PC-3 (cell line): ENCODE measurements around the gene ZNF43. TPM values are rescaled to one million over a fixed set of nuclear protein-coding genes. Genes with fewer than 3 reads are reported as not detected.

Experiments
- ATAC-seq: fragments of 200-7000 bp; cut with Tn5 transposase; 2 replicates; pipeline ENCODE4 v1.9.1; 2020; ENCODE audit warnings: mild to moderate bottlenecking, moderate library complexity
- BruUV-seq: library from RNA; stranded (reverse); fragments of 400-500 nt; replicated peaks from 2 replicates; lab custom pipeline; 2021; lab: Mats Ljungman, UMichigan
- CTCF ChIA-PET: fragments of 300-600 bp; sonication (Branson Sonifier 250); formaldehyde crosslinking; loops from one replicate; lab custom pipeline; 2022; ENCODE audit warnings: antibody characterized with exemption; lab: Charles Lee
- POLR2A ChIA-PET: fragments of 300-600 bp; sonication (Branson Sonifier 250); formaldehyde crosslinking; loops from one replicate; lab custom pipeline; 2022; ENCODE audit warnings: antibody characterized with exemption; ENCODE audit not compliant: unreplicated experiment; lab: Charles Lee
- DNase-seq: peaks from one replicate; pipeline ENCODE4 v3.0.0-alpha.2; 2015
- H2AFZ ChIP-seq: fragments of 300-600 bp; sonication (generic); 2 replicates; pipeline ENCODE4 v1.6.0; 2016; ENCODE audit warnings: antibody characterized with exemption, low read length
- H3F3A ChIP-seq: fragments of 300-600 bp; sonication (generic); one replicate; pipeline ENCODE4 v1.6.0; 2017; ENCODE audit warnings: antibody characterized with exemption, low read length, control low read depth, mild to moderate bottlenecking; ENCODE audit not compliant: unreplicated experiment
- H3K27ac ChIP-seq: fragments of 300-600 bp; sonication (generic); 2 replicates; pipeline ENCODE4 v1.5.1; 2016; ENCODE audit warnings: mild to moderate bottlenecking, low read length
- H3K27me3 ChIP-seq: fragments of 300-600 bp; sonication (generic); 2 replicates; pipeline ENCODE4 v1.6.1; 2016; ENCODE audit warnings: low read length, mixed read lengths
- H3K36me3 ChIP-seq: fragments of 300-600 bp; sonication (generic); 2 replicates; pipeline ENCODE4 v1.6.1; 2016; ENCODE audit warnings: low read depth, mixed run types, low read length, mixed read lengths
- H3K4me1 ChIP-seq: fragments of 300-600 bp; sonication (generic); 2 replicates; pipeline ENCODE4 v1.5.1; 2016; ENCODE audit warnings: low read length; ENCODE audit not compliant: insufficient read depth
- H3K4me2 ChIP-seq: fragments of 300-600 bp; sonication (generic); 2 replicates; pipeline ENCODE4 v1.6.0; 2016; ENCODE audit warnings: low read length
- H3K4me3 ChIP-seq: fragments of 300-600 bp; sonication (generic); 2 replicates; pipeline ENCODE4 v1.5.1; 2016; ENCODE audit warnings: mild to moderate bottlenecking, low read length, mixed read lengths
- H3K79me2 ChIP-seq: fragments of 300-600 bp; sonication (generic); 2 replicates; pipeline ENCODE4 v1.6.1; 2017; ENCODE audit warnings: low read length, mixed read lengths
- H3K9ac ChIP-seq: fragments of 300-600 bp; sonication (generic); 2 replicates; pipeline ENCODE4 v1.6.0; 2016; ENCODE audit warnings: mild to moderate bottlenecking, low read length
- H3K9me2 ChIP-seq: fragments of 300-600 bp; sonication (generic); replicated peaks from 2 replicates; pipeline ENCODE4 v1.6.1; 2016; ENCODE audit warnings: mixed run types, low read length, mixed read lengths
- H3K9me3 ChIP-seq: fragments of 300-600 bp; sonication (generic); 2 replicates; pipeline ENCODE4 v1.6.1; 2016; ENCODE audit warnings: low read length, mixed read lengths
- H4K20me1 ChIP-seq: fragments of 300-600 bp; sonication (generic); 2 replicates; pipeline ENCODE4 v1.6.1; 2016; ENCODE audit warnings: low read length, mixed read lengths
- EZH2 ChIP-seq: fragments of 300-600 bp; sonication (generic); IDR thresholded peaks from one replicate; pipeline ENCODE4 v1.6.1; 2017; ENCODE audit warnings: antibody characterized with exemption, mild to moderate bottlenecking, low read length; ENCODE audit not compliant: unreplicated experiment
- EZH2phosphoT487 ChIP-seq: fragments of 300-600 bp; sonication (generic); IDR thresholded peaks from 2 replicates; pipeline ENCODE4 v1.6.1; 2018; ENCODE audit warnings: mild to moderate bottlenecking, antibody characterized with exemption, low read length, borderline replicate concordance
- intact Hi-C: fragments of 100-400 bp; cut with micrococcal nuclease; formaldehyde crosslinking; loops from 2 replicates; pipeline ENCODE4 v1.9.0; 2023
- total RNA-seq: library from RNA; depleted of rRNA; stranded (reverse); fragments of >200 nt; gene quantifications from 2 replicates; pipeline ENCODE4 v1.2.3, GENCODE V29; 2014
- TF ChIP-seq, protein P1 (sequence below): fragments of 300-600 bp; sonication (generic); conservative IDR thresholded peaks from 2 replicates; pipeline ENCODE4 v1.5.1; 2017; ENCODE audit warnings: antibody characterized with exemption, low read depth, mild to moderate bottlenecking, low read length

Gene ZNF43
- total RNA-seq, 1 experiment from 2014 or later = 1.9 TPM

DNA sequence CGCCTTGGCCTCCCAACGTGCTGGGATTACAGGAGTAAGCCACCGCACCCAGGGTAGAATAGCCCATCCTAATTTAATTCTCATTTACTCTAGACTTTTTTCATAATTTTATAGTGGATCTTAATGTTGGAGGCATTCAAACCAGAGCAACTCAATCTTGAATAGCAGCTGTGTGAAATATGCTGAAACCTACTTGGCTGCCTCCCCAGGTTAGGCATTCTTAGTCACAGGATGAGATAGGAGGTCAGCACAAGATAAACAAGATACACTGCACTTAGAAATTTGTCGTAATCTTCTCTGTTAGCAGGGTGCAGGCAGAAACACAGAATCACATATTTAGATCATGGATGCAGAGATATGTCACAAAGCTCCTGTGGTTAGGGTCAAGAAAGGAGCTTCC lies 2.7 kb upstream of the ZNF43 start:
- Histone ChIP-seq H3F3A (no peaks in the 10 kb centered on the region), H4K20me1 (no peaks in the 10 kb centered on the region), H3K27me3 (no peaks in the 10 kb centered on the region), H2AFZ (no peak overlapping the region), H3K27ac (no peak overlapping the region), H3K4me2 (no peak overlapping the region), H3K4me1 (no peaks in the 10 kb centered on the region), H3K4me3 (no peak overlapping the region), H3K79me2 (no peaks in the 10 kb centered on the region), H3K9me2 (no peaks in the 10 kb centered on the region), H3K9me3 (peaks cover 4% of the 10 kb centered on the region; the same call in 1 of the 2 replicates), H3K9ac (no peak overlapping the region), H3K36me3 (no peaks in the 10 kb centered on the region)
- DNase-seq = no peak
- no peak for ATAC-seq
- TF ChIP-seq EZH2 (no peak), EZH2phosphoT487 (no peak)
- TF ChIP-seq, protein P1, sequence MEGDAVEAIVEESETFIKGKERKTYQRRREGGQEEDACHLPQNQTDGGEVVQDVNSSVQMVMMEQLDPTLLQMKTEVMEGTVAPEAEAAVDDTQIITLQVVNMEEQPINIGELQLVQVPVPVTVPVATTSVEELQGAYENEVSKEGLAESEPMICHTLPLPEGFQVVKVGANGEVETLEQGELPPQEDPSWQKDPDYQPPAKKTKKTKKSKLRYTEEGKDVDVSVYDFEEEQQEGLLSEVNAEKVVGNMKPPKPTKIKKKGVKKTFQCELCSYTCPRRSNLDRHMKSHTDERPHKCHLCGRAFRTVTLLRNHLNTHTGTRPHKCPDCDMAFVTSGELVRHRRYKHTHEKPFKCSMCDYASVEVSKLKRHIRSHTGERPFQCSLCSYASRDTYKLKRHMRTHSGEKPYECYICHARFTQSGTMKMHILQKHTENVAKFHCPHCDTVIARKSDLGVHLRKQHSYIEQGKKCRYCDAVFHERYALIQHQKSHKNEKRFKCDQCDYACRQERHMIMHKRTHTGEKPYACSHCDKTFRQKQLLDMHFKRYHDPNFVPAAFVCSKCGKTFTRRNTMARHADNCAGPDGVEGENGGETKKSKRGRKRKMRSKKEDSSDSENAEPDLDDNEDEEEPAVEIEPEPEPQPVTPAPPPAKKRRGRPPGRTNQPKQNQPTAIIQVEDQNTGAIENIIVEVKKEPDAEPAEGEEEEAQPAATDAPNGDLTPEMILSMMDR = no peak
- ChIA-PET POLR2A (no interaction called here), CTCF (no interaction called here)
- intact Hi-C loops = no loop called here
- no TSS peak for BruUV-seq

DNA sequence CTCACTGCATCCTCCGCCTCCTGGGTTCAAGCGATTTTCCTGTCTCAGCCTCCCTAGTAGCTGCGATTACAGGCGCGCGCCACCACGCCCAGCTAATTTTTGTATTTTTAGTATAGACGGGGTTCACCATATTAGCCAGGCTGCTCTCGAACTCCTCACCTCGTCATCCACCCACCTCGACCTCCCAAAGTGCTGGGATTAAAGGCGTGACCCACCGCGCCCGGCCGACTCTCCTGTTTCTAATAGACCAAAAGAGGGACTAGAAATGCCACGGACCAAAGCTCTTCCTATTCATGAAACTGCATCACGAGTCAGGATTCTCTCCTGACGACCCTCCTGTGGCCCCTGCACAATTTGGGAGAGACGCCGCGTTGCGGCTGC lies 563 bp downstream of the ZNF43 start:
- Histone ChIP-seq H3K9ac (peak overlapping the region; percentile 43; the same call in 1 of the 2 replicates), H3K27me3 (no peaks in the 10 kb centered on the region), H3K9me2 (no peaks in the 10 kb centered on the region), H3K36me3 (no peaks in the 10 kb centered on the region), H3K4me1 (no peaks in the 10 kb centered on the region), H2AFZ (peak overlapping the region; percentile 9; the same call in 1 of the 2 replicates), H3K9me3 (peaks cover 11% of the 10 kb centered on the region; the same call in 1 of the 2 replicates), H3K4me3 (peak overlapping the region; percentile 49), H4K20me1 (no peaks in the 10 kb centered on the region), H3K4me2 (0 out of 2 replicates have a peak overlapping the region, but pooled peaks have one; percentile 16), H3F3A (no peaks in the 10 kb centered on the region), H3K79me2 (no peaks in the 10 kb centered on the region), H3K27ac (no peak overlapping the region)
- intact Hi-C loops = no loop called here
- ChIA-PET POLR2A (interaction anchor here (1.0 kb wide), 1 partner anchor 17 kb away, joined by 4 read pairs; no protein-coding TSS in a partner anchor), CTCF (no interaction called here)
- no peak for ATAC-seq
- DNase-seq = no peak
- no TSS peak for BruUV-seq
- TF ChIP-seq EZH2phosphoT487 (no peak), EZH2 (no peak)
- TF ChIP-seq, protein P1 = no peak

DNA sequence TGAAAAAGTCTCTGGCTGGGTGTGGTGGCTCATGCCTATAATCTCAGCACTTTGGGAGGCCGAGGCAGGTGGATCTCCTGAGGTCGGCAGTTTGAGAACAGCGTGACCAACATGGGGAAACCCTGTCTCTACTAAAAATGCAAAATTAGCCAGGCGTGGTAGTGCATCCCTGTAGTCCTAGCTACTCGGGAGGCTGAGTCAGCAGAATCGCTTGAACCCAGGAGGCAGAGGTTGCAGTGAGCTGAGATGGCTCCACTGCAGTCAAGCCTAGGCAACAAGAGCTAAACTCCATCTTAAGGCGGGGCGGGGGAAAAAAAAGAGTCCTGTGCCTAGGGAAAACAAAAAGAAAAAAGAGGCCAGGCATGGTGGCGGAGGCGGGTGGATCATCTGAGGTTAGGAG lies 2.2 kb downstream of the ZNF43 start:
- ChIA-PET POLR2A (no interaction called here), CTCF (no interaction called here)
- no peak overlapping the region for H3K27ac ChIP-seq
- H3K9me3 ChIP-seq = peaks cover 19% of the 10 kb centered on the region; the same call in 1 of the 2 replicates
- ATAC-seq (no peak), DNase-seq (no peak)
- intact Hi-C loops = no loop called here
- no peak overlapping the region for H3K9ac ChIP-seq
- no peak overlapping the region for H2AFZ ChIP-seq
- no peaks in the 10 kb centered on the region for H3F3A ChIP-seq
- no peak overlapping the region for H3K4me2 ChIP-seq
- no peaks in the 10 kb centered on the region for H3K9me2 ChIP-seq
- BruUV-seq = no TSS peak
- TF ChIP-seq EZH2 (no peak), EZH2phosphoT487 (no peak)
- TF ChIP-seq, protein P1 = no peak
- no peaks in the 10 kb centered on the region for H3K4me1 ChIP-seq
- no peaks in the 10 kb centered on the region for H3K36me3 ChIP-seq
- H3K79me2 ChIP-seq = no peaks in the 10 kb centered on the region
- no peaks in the 10 kb centered on the region for H4K20me1 ChIP-seq
- H3K4me3 ChIP-seq = no peak overlapping the region
- no peaks in the 10 kb centered on the region for H3K27me3 ChIP-seq
